ENCODE data around the gene KCNC1. TPM values are rescaled to one million over a fixed set of nuclear protein-coding genes. Genes with fewer than 3 reads are reported as not detected.

The KCNC1 gene
- total RNA-seq, 2 experiments from 2014 or later = not detected

GRCh38 chr11:17771841-17772401 lies 37.3 kb downstream of the KCNC1 start:
- Mint-ChIP-seq H3K27ac (no peak overlapping the region), H3K36me3 (no peaks in the 10 kb centered on the region), H3K27me3 (no peaks in the 10 kb centered on the region), H3K9me3 (ENCODE audit: low read depth) (no peaks in the 10 kb centered on the region), H3K4me1 (no peaks in the 10 kb centered on the region), H3K4me3 (no peak overlapping the region)
- ATAC-seq = no peak
- CTCF ChIA-PET = no interaction called here
- no peak for DNase-seq

GRCh38 chr11:17772704-17773600 lies 38.4 kb downstream of the KCNC1 start:
- Mint-ChIP-seq H3K4me1 (no peaks in the 10 kb centered on the region), H3K27me3 (no peaks in the 10 kb centered on the region), H3K27ac (no peak overlapping the region), H3K4me3 (no peak overlapping the region), H3K36me3 (no peaks in the 10 kb centered on the region), H3K9me3 (ENCODE audit: low read depth) (no peaks in the 10 kb centered on the region)
- DNase-seq = no peak
- ATAC-seq = no peak
- CTCF ChIA-PET = no interaction called here

GRCh38 chr11:17773674-17774073 lies 39.1 kb downstream of the KCNC1 start:
- no peaks in the 10 kb centered on the region for H3K4me1 Mint-ChIP-seq
- H3K27me3 Mint-ChIP-seq = no peaks in the 10 kb centered on the region
- CTCF ChIA-PET = no interaction called here
- ATAC-seq = no peak
- H3K4me3 Mint-ChIP-seq = no peak overlapping the region
- H3K9me3 Mint-ChIP-seq (ENCODE audit: low read depth) = no peaks in the 10 kb centered on the region
- no peak overlapping the region for H3K27ac Mint-ChIP-seq
- no peaks in the 10 kb centered on the region for H3K36me3 Mint-ChIP-seq
- no peak for DNase-seq

- Mint-ChIP-seq H3K36me3 (no peaks in the 10 kb centered on the region), H3K4me3 (no peak overlapping the region), H3K9me3 (ENCODE audit: low read depth) (no peaks in the 10 kb centered on the region), H3K27me3 (no peaks in the 10 kb centered on the region), H3K27ac (no peak overlapping the region), H3K4me1 (no peaks in the 10 kb centered on the region)
- ATAC-seq (no peak), DNase-seq (no peak)
- CTCF ChIA-PET = no interaction called here
Measured at GRCh38 chr11:17774232-17775034, 39.9 kb downstream of the KCNC1 start.

- H3K4me3 Mint-ChIP-seq = no peak overlapping the region
- DNase-seq (no peak), ATAC-seq (no peak)
- H3K36me3 Mint-ChIP-seq = no peaks in the 10 kb centered on the region
- no peaks in the 10 kb centered on the region for H3K9me3 Mint-ChIP-seq (ENCODE audit: low read depth)
- H3K27ac Mint-ChIP-seq = no peak overlapping the region
- CTCF ChIA-PET = no interaction called here
- no peaks in the 10 kb centered on the region for H3K27me3 Mint-ChIP-seq
- H3K4me1 Mint-ChIP-seq = no peaks in the 10 kb centered on the region
Measured at GRCh38 chr11:17775035-17775348, 40.4 kb downstream of the KCNC1 start.

GRCh38 chr11:17775507-17776211 lies 41.1 kb downstream of the KCNC1 start:
- CTCF ChIA-PET = no interaction called here
- Mint-ChIP-seq H3K4me1 (no peaks in the 10 kb centered on the region), H3K9me3 (ENCODE audit: low read depth) (no peaks in the 10 kb centered on the region), H3K27ac (no peak overlapping the region), H3K27me3 (no peaks in the 10 kb centered on the region), H3K4me3 (no peak overlapping the region), H3K36me3 (no peaks in the 10 kb centered on the region)
- ATAC-seq (no peak), DNase-seq (no peak)

- H3K9me3 Mint-ChIP-seq (ENCODE audit: low read depth) = no peaks in the 10 kb centered on the region
- CTCF ChIA-PET = no interaction called here
- no peaks in the 10 kb centered on the region for H3K36me3 Mint-ChIP-seq
- no peaks in the 10 kb centered on the region for H3K27me3 Mint-ChIP-seq
- ATAC-seq (no peak), DNase-seq (no peak)
- no peak overlapping the region for H3K4me3 Mint-ChIP-seq
- H3K4me1 Mint-ChIP-seq = no peaks in the 10 kb centered on the region
- no peak overlapping the region for H3K27ac Mint-ChIP-seq
Measured at GRCh38 chr11:17776212-17776875, 41.8 kb downstream of the KCNC1 start.

- ATAC-seq (no peak), DNase-seq (no peak)
- H3K4me1 Mint-ChIP-seq = no peaks in the 10 kb centered on the region
- H3K9me3 Mint-ChIP-seq (ENCODE audit: low read depth) = no peaks in the 10 kb centered on the region
- no peak overlapping the region for H3K27ac Mint-ChIP-seq
- H3K4me3 Mint-ChIP-seq = no peak overlapping the region
- CTCF ChIA-PET = no interaction called here
- H3K27me3 Mint-ChIP-seq = no peaks in the 10 kb centered on the region
- H3K36me3 Mint-ChIP-seq = no peaks in the 10 kb centered on the region
Measured at GRCh38 chr11:17777086-17777737, 42.6 kb downstream of the KCNC1 start.

- no peak overlapping the region for H3K27ac Mint-ChIP-seq
- no peak for DNase-seq
- no peaks in the 10 kb centered on the region for H3K4me1 Mint-ChIP-seq
- no peaks in the 10 kb centered on the region for H3K27me3 Mint-ChIP-seq
- H3K36me3 Mint-ChIP-seq = no peaks in the 10 kb centered on the region
- CTCF ChIA-PET = no interaction called here
- no peak overlapping the region for H3K4me3 Mint-ChIP-seq
- no peaks in the 10 kb centered on the region for H3K9me3 Mint-ChIP-seq (ENCODE audit: low read depth)
- no peak for ATAC-seq
Measured at GRCh38 chr11:17777738-17778091, 43.1 kb downstream of the KCNC1 start.

- ATAC-seq (no peak), DNase-seq (no peak)
- no peak overlapping the region for H3K4me3 Mint-ChIP-seq
- H3K9me3 Mint-ChIP-seq (ENCODE audit: low read depth) = no peaks in the 10 kb centered on the region
- H3K4me1 Mint-ChIP-seq = no peaks in the 10 kb centered on the region
- no peaks in the 10 kb centered on the region for H3K36me3 Mint-ChIP-seq
- no peaks in the 10 kb centered on the region for H3K27me3 Mint-ChIP-seq
- CTCF ChIA-PET = no interaction called here
- no peak overlapping the region for H3K27ac Mint-ChIP-seq
Measured at GRCh38 chr11:17778352-17778751, 43.8 kb downstream of the KCNC1 start.

GRCh38 chr11:17778956-17779860 lies 44.6 kb downstream of the KCNC1 start:
- H3K36me3 Mint-ChIP-seq = no peaks in the 10 kb centered on the region
- H3K27ac Mint-ChIP-seq = no peak overlapping the region
- no peak overlapping the region for H3K4me3 Mint-ChIP-seq
- ATAC-seq = no peak
- no peaks in the 10 kb centered on the region for H3K27me3 Mint-ChIP-seq
- H3K4me1 Mint-ChIP-seq = no peaks in the 10 kb centered on the region
- no peak for DNase-seq
- H3K9me3 Mint-ChIP-seq (ENCODE audit: low read depth) = no peaks in the 10 kb centered on the region
- CTCF ChIA-PET = no interaction called here

GRCh38 chr11:17779861-17780594 lies 45.4 kb downstream of the KCNC1 start:
- no peaks in the 10 kb centered on the region for H3K4me1 Mint-ChIP-seq
- CTCF ChIA-PET = no interaction called here
- DNase-seq (no peak), ATAC-seq (no peak)
- H3K9me3 Mint-ChIP-seq (ENCODE audit: low read depth) = no peaks in the 10 kb centered on the region
- no peak overlapping the region for H3K27ac Mint-ChIP-seq
- H3K36me3 Mint-ChIP-seq = no peaks in the 10 kb centered on the region
- no peaks in the 10 kb centered on the region for H3K27me3 Mint-ChIP-seq
- H3K4me3 Mint-ChIP-seq = no peak overlapping the region

Measured in activated CD8-positive, alpha-beta memory T cell treated with anti-CD3 and anti-CD28 coated beads, Interleukin-2, amount 10 ng/mL, durations not matched to agents 7 days and 5 days (primary cell).